Measurements from ENCODE around the gene LIF.
"Not testable (repeated sequence)": the region's sequence is repeated elsewhere in the genome, so short reads cannot be mapped to it uniquely, and the experiment has no call there.

LIF gene

DNA sequence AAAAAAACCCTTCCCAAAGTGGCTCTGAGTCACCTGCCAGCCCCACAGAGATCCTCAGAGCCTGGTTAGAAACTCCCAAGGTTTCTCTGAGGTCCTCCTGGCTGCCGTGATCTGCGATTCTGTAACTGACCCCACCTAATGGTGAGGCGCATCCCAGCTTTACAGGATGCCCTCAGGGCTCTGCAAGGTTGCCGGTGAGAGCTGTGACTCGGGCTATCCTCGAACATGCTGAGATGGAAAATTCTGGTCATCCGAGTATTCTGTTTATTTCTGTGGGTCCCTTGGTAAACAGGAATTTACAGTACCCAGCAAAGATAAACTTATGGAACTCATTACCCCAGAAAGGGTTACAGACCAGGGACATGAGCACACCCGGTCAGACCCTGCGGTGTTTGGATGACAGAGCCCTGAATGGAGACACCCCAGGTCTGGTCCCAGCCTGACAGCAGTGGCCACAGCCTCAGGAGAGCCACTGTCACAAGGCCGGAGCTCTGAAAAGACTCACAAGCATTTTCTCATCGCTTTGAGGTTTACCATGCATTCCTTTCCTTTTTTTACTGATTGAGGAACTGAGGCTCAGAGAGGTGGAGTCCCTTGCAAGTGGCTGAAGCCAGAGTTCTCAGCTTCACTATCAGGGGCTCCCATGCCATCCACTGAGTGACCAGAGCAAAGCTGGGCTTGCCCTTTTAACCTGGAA lies 22.2 kb downstream of the LIF start:
- H3K27ac Mint-ChIP-seq: no peak overlapping the region
- ATAC-seq (replicated peaks): peak; percentile 69 to 80
- no peak overlapping the region for H3K4me3 Mint-ChIP-seq

DNA sequence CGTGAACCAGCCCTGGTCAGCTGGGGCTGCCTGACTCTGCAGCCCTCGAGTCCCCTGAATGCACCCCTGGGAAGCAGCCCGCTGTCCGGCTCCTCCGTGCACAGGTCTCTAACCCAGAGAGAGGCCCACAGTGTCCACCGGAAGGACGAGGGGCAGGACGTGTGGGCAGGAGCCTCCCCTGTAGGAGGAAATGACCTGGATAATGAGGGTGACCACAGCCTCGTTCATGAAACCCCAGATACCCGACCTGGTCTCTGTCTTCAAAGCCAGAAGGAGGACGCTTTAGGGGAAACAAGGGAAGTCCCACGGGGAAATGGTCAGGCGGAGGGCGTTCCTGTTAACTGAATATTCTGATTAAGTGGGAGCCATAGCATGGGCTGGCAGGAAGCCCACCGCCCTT lies 23.3 kb downstream of the LIF start:
- no peak overlapping the region for H3K4me3 Mint-ChIP-seq
- H3K27me3 Mint-ChIP-seq: peaks cover 6% of the 10 kb centered on the region in 2 donors
- H3K9me3 Mint-ChIP-seq: no peaks in the 10 kb centered on the region
- H3K36me3 Mint-ChIP-seq: no peaks in the 10 kb centered on the region
- ATAC-seq (replicated peaks): no peak
- H3K4me1 Mint-ChIP-seq: peaks cover 37 to 50% of the 10 kb centered on the region in 2 donors
- no peak for DNase-seq
- H3K27ac Mint-ChIP-seq: peak overlapping the region; percentile 9

More for the DNA sequence above, 22.2 kb downstream of the LIF start:
- H3K4me1 Mint-ChIP-seq: peaks cover 37 to 50% of the 10 kb centered on the region in 2 donors
- H3K9me3 Mint-ChIP-seq: no peaks in the 10 kb centered on the region
- peak; percentile 20 for DNase-seq
- peaks cover 6% of the 10 kb centered on the region in 2 donors for H3K27me3 Mint-ChIP-seq
- no peaks in the 10 kb centered on the region for H3K36me3 Mint-ChIP-seq

DNA sequence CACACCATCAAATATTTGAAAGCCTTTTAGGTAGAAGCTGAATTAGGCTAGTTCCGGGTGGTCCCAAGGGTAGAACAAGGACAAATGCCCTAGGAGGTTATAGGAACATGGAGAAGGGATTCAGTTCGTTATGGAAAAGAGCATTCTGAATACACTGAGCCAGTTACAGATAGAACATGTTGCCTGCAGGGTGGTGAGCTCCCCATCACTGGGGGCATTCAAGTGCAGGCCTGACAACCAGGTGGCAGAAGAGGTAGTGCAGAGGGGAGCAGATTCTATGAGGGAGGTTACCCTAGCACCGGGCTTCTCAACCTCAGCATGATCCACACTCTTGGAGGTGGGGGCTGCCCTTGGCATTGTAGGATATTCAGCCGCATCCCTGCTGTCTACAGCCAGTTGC lies 24.2 kb downstream of the LIF start:
- Mint-ChIP-seq H3K9me3 (no peaks in the 10 kb centered on the region), H3K36me3 (no peaks in the 10 kb centered on the region), H3K4me1 (peaks cover 37 to 50% of the 10 kb centered on the region in 2 donors), H3K27ac (no peak overlapping the region), H3K27me3 (peaks cover 6% of the 10 kb centered on the region in 2 donors), H3K4me3 (no peak overlapping the region)
- no peak for ATAC-seq (replicated peaks)
- DNase-seq: no peak

DNA sequence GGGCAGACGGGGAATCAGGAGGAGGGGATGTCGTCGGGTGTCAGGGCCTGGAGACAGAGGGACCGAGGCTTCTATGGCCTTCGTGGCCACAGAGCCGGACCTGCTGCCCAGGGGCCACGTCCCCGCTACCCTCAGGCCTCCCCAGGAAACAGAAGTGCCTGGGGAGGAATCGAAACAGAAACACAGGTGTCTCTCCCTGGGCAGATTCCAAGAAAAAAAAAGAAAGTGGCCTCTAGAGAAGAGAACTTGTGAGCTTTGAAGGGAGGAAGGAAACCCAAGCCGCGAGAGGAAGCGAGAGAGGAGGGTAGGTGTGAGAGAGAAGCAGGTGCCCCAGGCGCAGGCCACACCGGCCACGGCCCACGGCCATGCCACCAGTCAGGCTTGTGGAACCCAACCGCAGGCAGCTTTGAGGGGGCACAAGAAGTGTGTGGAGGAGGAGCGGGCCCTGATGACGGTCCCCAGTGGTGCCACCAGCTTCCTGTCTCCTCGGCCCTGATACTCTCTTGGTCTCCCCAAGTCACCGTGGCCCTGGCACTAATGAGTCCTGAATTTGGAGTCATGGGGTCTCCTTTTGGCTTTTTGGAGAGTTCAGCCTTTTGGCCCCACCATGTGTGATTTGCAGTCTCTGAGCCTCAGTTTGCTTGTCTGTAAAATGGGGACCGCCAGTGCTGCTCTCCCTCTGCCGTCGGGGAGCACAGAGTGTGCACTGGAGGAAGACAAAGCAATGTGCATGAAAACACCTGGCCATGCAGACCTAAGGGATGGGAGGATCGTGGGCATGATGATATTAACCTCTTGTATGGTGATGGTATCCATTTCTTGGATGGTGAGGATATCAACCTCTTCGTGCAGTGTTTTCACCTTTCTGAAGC lies 25.2 kb downstream of the LIF start:
- Mint-ChIP-seq H3K27ac (peak overlapping the region; percentile 78), H3K4me1 (peaks cover 37 to 50% of the 10 kb centered on the region in 2 donors), H3K27me3 (peaks cover 6% of the 10 kb centered on the region in 2 donors), H3K36me3 (no peaks in the 10 kb centered on the region), H3K4me3 (peak overlapping the region in 1 of 2 donors; percentile 17), H3K9me3 (no peaks in the 10 kb centered on the region)
- ATAC-seq (replicated peaks): peak; percentile 69 to 81
- peak; percentile 61 for DNase-seq

DNA sequence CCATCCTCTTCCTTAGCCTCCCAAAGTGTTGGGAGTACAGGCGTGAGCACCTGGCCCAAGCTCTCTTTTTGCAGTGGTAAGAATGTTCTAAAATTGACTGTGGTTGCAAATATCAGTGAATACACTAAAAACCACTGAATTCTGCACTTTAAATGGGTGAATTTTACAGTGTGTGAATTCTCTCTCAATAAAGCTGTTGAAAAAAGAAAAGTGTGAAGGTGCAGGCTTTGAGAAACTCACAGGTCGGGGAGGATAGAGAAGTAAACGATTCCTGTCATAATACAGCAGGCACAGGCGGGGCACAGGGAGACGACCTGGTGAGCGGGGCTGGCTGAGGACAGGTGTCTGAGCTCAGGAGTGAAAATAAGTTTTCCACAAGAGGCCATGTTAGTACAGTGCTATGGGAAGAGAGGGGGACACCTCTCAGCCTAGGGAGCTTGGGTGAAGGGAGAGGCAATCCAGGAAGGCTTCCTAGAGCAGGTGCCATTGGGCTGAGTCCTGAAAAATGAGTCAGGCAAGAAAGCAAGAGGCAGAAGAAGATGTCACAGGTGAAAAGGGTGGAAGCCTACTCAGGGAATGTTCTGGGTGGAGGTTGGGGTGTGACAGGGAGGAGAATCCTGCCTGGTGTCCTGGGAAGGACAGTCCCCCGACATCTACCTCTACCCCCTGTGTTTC lies 26.1 kb downstream of the LIF start:
- ATAC-seq (replicated peaks): no peak
- H3K4me1 Mint-ChIP-seq: peaks cover 41 to 50% of the 10 kb centered on the region in 2 donors

DNA sequence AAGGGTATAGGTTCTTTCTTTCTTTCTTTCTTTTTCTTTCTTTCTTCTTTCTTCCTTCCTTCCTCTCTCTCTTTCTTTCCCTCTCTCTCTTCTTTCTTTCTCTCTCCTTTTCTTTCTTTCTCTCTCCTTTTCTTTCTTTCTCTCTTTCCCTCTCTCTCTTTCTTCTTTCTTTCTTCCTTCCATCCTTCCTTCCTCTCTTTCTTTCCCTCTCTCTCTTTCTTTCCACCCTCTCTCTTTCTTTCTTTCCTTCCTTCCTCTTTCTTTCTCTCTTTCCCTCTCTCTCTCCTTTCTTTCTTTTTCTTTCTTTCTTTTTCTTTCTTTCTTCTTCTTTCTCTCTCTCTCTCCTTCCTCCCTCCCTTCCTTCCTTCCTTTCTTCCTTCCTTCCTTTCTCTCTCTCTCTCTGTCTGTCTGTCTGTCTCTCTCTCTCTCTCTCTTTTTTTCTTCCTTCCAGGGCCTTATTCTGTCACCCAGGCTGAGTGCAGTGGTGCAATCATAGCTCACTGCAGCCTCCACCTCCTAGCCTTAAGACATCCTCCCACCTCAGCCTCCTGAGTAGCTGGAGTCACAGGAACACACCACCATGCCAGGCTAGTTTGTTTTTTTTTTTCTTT lies 26.8 kb downstream of the LIF start:
- no peak overlapping the region for H3K4me3 Mint-ChIP-seq
- no peaks in the 10 kb centered on the region for H3K9me3 Mint-ChIP-seq
- H3K4me1 Mint-ChIP-seq: peaks cover 39 to 45% of the 10 kb centered on the region in 2 donors
- DNase-seq (no peak), ATAC-seq (replicated peaks) (no peak)
- H3K36me3 Mint-ChIP-seq: no peaks in the 10 kb centered on the region
- no peak overlapping the region for H3K27ac Mint-ChIP-seq
- peaks cover 0 to 2% of the 10 kb centered on the region in 2 donors for H3K27me3 Mint-ChIP-seq

More for the DNA sequence above, 26.1 kb downstream of the LIF start:
- no peak for DNase-seq
- Mint-ChIP-seq H3K27me3 (peaks cover 6% of the 10 kb centered on the region in 2 donors), H3K36me3 (no peaks in the 10 kb centered on the region), H3K9me3 (no peaks in the 10 kb centered on the region), H3K4me3 (no peak overlapping the region), H3K27ac (peak overlapping the region; percentile 78)

DNA sequence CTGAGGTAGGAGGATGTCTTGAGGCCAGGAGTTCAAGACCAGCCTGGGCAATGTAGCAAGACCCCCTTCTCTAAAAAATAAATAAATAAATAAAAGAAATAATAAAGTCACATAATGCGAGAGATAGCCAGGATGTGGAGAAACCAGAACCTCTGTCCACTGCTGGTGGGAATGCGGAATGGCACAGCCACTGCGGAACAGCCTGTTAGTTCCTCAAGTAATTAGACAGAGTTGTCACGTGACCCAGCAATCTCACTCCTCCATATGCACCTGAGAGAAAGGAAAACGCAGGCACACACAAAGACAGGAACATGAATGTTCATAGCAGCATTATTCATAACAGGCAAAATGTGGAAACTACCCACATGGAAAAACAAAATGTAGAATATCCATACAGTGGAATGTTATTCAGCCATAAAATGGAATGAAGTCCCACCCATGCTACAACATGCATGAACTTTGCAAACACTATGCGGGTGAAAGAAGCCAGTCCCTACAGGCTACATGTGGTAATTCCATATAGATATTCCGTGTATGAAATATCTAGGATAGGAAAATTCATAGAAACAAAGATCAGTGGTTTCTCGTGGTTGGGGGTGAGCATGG lies 27.4 kb downstream of the LIF start:
- ATAC-seq (replicated peaks) (no peak), DNase-seq (no peak)
- no peak overlapping the region for H3K27ac Mint-ChIP-seq
- peaks cover 0 to 3% of the 10 kb centered on the region in 2 donors for H3K27me3 Mint-ChIP-seq
- H3K36me3 Mint-ChIP-seq: no peaks in the 10 kb centered on the region
- H3K4me1 Mint-ChIP-seq: peaks cover 33 to 39% of the 10 kb centered on the region in 2 donors
- no peak overlapping the region for H3K4me3 Mint-ChIP-seq
- no peaks in the 10 kb centered on the region for H3K9me3 Mint-ChIP-seq

DNA sequence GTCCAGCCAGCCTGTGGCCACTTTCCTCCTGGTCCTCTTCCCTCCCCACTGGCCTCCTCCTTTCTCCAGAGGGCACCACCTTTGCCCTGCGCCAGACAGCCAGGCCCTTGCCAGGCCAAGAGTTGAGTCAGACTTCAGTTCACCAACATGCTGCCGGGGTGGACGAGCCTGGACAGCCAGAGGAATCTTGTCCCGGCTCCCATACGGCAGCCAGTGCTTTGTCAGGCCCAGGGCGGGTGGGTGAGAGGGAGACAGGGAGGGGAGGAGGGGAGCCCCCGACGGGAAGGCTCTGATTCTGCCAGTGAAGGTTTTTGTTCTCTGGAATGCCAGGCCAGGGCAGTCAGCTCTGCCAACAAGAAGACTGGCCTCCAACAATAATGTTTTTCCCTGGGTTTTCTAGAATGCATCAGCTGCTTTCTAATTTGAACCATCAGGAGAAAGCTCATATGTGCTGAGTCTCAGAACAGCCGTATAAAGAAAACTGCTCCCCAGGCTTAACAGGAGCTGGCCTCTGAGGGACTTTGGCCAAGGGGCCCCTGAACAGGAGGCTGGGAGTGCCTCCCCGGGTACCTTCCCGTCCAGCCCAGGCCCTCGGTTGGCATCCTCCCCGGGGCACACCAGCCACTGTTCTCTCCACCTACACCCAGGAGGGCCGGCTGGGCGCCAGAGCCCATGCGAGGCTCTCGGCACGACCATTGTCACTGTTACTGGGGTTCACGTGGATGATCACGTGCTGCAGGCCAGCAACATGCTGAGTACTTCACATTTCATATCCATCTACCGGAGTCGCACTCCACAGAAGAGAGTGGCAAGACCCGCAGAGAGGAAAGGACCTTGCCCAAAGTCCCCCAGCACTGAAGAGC lies 28.6 kb downstream of the LIF start:
- no peaks in the 10 kb centered on the region for H3K36me3 Mint-ChIP-seq
- H3K27ac Mint-ChIP-seq: no peak overlapping the region
- ATAC-seq (replicated peaks) (no peak), DNase-seq (no peak)
- H3K27me3 Mint-ChIP-seq: peaks cover 7 to 9% of the 10 kb centered on the region in 2 donors
- H3K4me1 Mint-ChIP-seq: peaks cover 31 to 35% of the 10 kb centered on the region in 2 donors
- H3K4me3 Mint-ChIP-seq: no peak overlapping the region
- no peaks in the 10 kb centered on the region for H3K9me3 Mint-ChIP-seq

DNA sequence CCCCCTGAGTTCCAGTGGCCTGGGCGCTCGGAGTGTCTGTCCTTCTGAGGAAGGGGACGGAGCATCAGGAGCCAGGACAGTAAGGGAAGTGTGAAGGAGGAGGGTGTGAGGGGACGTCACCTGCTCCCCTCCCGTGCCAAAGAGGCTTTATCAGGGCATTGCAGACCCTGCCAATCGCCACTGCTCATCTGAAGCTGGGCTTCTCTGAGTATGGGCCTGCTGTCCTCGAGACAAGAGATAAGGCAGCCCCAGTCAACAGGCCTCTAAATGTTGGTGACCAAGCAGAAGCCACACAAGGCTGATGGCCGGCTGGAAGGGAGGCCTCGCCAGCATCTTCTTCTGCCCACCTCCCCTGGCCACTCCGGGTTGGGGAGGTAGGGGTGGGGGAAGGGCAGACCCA lies 29.8 kb downstream of the LIF start:
- H3K27me3 Mint-ChIP-seq: peaks cover 9 to 10% of the 10 kb centered on the region in 2 donors
- no peaks in the 10 kb centered on the region for H3K9me3 Mint-ChIP-seq
- H3K36me3 Mint-ChIP-seq: no peaks in the 10 kb centered on the region
- H3K4me1 Mint-ChIP-seq: peaks cover 25 to 27% of the 10 kb centered on the region in 2 donors
- H3K27ac Mint-ChIP-seq: no peak overlapping the region
- DNase-seq (no peak), ATAC-seq (replicated peaks) (no peak)
- H3K4me3 Mint-ChIP-seq: no peak overlapping the region

DNA sequence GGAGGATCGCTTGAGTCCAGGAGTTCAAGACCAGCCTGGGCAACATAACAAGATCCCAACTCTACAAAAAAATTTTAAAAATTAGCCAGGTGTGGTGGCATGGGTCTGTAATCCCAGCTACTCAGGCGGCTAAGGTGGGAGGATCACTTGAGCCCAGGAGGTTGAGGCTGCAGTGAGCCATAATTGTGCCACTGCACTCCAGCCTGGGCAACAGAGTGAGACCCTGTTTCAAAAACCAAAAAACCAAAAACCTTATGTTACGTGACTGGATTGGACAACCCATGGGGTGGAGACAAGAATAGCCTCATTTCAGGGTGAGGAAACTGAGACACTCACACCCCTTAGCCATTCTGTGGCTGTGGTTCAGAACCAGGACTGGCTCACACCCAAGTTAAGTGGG lies 30.3 kb downstream of the LIF start:
- H3K27me3 Mint-ChIP-seq: peaks cover 9 to 10% of the 10 kb centered on the region in 2 donors
- not testable (repeated sequence) for H3K27ac Mint-ChIP-seq; ATAC-seq (replicated peaks); H3K4me3 Mint-ChIP-seq; DNase-seq; H3K36me3 Mint-ChIP-seq; H3K9me3 Mint-ChIP-seq
- H3K4me1 Mint-ChIP-seq: peaks cover 21 to 23% of the 10 kb centered on the region in 2 donors

DNA sequence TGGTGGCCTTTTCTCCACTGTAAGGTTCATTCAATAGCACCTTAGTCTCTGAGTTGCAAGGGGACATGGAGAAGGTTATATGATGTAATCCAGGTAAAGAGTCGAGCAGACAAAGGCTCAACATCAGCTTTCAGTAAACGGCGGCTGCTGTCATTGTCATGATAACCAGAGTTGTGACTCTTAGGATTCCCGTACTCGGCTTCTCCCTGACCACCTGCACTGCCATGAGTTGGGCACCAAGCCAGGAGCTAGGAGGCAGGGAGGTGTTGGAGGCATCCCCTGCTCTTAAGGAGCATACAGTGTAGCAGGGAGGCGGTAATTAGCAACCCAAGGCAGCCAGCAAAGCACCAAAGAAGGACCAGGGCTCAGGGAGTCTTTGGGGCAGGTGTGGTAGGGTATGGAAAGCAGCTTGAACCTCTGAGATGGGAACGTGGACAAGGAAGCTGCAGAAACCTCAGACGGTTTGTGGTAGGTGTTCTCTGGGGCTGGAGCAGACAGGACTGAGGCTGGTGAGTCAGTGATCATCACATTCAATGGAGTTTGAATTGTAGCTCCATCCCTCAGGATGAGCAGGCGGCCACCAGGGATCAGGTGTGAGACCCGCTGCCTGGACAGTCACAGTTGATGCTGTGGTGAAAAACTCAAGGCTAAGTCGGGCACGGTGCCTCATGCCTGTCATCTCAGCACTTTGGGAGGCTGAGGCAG lies 31.7 kb downstream of the LIF start:
- no peaks in the 10 kb centered on the region for H3K36me3 Mint-ChIP-seq
- no peak for ATAC-seq (replicated peaks)

DNA sequence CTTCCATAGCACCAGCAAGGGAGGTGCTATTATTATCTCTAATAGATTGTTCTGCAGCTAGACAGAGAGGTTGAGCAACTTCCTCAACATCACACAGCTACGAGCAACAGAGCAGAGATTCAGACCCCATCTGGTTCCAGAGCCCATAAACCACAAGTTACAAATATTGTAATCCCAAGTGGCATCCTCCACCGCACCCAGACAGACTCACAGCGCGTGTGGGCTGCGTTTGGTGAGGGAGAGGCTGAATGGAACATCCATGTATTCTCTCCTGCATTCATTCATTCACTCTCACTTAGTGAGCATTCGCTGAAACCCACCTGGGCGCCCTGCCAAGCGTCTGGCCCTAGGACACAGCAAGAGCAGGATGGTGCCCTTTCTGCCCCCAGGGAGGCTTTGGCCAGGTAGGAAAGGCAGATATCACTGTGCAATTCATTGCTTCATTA lies 33.5 kb downstream of the LIF start:
- H3K4me1 Mint-ChIP-seq: peaks cover 4 to 11% of the 10 kb centered on the region in 2 donors
- no peak overlapping the region for H3K4me3 Mint-ChIP-seq
- no peaks in the 10 kb centered on the region for H3K9me3 Mint-ChIP-seq
- no peak overlapping the region for H3K27ac Mint-ChIP-seq
- no peak for DNase-seq
- ATAC-seq (replicated peaks): peak in 1 of 2 donors; percentile 22
- H3K36me3 Mint-ChIP-seq: no peaks in the 10 kb centered on the region
- H3K27me3 Mint-ChIP-seq: peaks cover 14 to 15% of the 10 kb centered on the region in 2 donors

More for the DNA sequence above, 31.7 kb downstream of the LIF start:
- no peaks in the 10 kb centered on the region for H3K9me3 Mint-ChIP-seq
- H3K4me3 Mint-ChIP-seq: no peak overlapping the region
- no peak overlapping the region for H3K27ac Mint-ChIP-seq
- peaks cover 14 to 15% of the 10 kb centered on the region in 2 donors for H3K27me3 Mint-ChIP-seq
- no peak for DNase-seq
- H3K4me1 Mint-ChIP-seq: peaks cover 9 to 11% of the 10 kb centered on the region in 2 donors

All from stimulated activated naive B cell treated with anti-CD40 and anti-IgM and Interleukin-4, amounts not matched to agents 10 μg/mL and 1 μg/mL and 100 μg/mL, for 72 hours (primary cell).